ENCODE results near the gene GOPC. TPM values are rescaled to one million over a fixed set of nuclear protein-coding genes. Genes with fewer than 3 reads are reported as not detected.

GOPC gene
- total and polyA plus RNA-seq, 2 donors (not counting 1 experiment from before 2014, with no cell fraction given), result 8.9 to 26.7 TPM

DNA sequence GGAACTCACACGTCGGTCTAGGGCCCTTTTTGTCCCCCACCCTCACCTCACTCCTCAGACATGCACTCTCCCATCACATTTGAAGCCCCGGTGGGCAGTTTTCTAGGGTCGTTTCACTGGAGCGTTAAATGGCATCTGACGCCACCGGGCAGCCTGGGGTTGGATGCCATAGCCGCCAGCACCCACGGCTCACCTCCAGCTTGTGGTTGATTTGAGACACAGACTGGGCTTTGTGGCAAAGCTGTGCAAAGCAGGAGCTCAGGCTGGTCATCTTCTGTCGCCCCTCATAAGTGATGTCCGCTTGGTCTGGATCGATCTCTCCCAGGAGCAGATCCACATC lies 530 bp downstream of the GOPC start:
- H3K9me3 Mint-ChIP-seq (ENCODE audit: insufficient read depth), result no peaks in the 10 kb centered on the region
- no peak for TF ChIP-seq EZH2 (IDR thresholded peaks at IDR 0.05; ENCODE audit: borderline replicate concordance, insufficient read depth, low read depth, low read length, poor library complexity, severe bottlenecking)
- TF ChIP-seq, protein P1, sequence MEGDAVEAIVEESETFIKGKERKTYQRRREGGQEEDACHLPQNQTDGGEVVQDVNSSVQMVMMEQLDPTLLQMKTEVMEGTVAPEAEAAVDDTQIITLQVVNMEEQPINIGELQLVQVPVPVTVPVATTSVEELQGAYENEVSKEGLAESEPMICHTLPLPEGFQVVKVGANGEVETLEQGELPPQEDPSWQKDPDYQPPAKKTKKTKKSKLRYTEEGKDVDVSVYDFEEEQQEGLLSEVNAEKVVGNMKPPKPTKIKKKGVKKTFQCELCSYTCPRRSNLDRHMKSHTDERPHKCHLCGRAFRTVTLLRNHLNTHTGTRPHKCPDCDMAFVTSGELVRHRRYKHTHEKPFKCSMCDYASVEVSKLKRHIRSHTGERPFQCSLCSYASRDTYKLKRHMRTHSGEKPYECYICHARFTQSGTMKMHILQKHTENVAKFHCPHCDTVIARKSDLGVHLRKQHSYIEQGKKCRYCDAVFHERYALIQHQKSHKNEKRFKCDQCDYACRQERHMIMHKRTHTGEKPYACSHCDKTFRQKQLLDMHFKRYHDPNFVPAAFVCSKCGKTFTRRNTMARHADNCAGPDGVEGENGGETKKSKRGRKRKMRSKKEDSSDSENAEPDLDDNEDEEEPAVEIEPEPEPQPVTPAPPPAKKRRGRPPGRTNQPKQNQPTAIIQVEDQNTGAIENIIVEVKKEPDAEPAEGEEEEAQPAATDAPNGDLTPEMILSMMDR (IDR thresholded peaks at IDR 0.05), result no peak
- peaks cover 45% of the 10 kb centered on the region for H3K4me1 Mint-ChIP-seq
- ChIA-PET POLR2A (interaction anchor here (1.1 kb wide), 1 partner anchor 1323 kb away, joined by 3 read pairs; no protein-coding TSS in a partner anchor), CTCF (interaction anchor here (0.9 to 1.3 kb wide), 5 partner anchors 26 to 255 kb away, joined by 3 to 11 read pairs (median 4); no protein-coding TSS in a partner anchor)
- 0% methylated on average over 12 of the region's 12 CpGs for WGBS (ENCODE audit: insufficient coverage)
- Histone ChIP-seq H3K27me3 (replicated peaks in 1 of 4; ENCODE audit: control extremely low read depth in 1 of 4, control insufficient read depth in 3 of 4, insufficient read depth in 4 of 4, low read length in 3 of 4) (no peaks in the 10 kb centered on the region), H4K20me1 (ENCODE audit: control insufficient read depth, insufficient read depth, low read length, poor library complexity, severe bottlenecking) (peaks cover 17% of the 10 kb centered on the region), H3K9ac (ENCODE audit: low read length) (peak overlapping the region; percentile 81), H3K9me3 (ENCODE audit: control extremely low read depth in 1 of 3, control insufficient read depth in 2 of 3, insufficient read depth in 1 of 3, low read length in 2 of 3) (no peaks in the 10 kb centered on the region), H3K36me3 (replicated peaks in 1 of 2; ENCODE audit: control extremely low read depth in 1 of 2, control insufficient read depth in 1 of 2, extremely low read depth in 1 of 2, insufficient read depth in 2 of 2, low read length in 1 of 2) (no peaks in the 10 kb centered on the region), H3K4me2 (replicated peaks; ENCODE audit: low read depth, low read length, poor library complexity, severe bottlenecking) (peak overlapping the region; percentile 84), H3K79me2 (ENCODE audit: control insufficient read depth, insufficient read depth, low read length) (peaks cover 56% of the 10 kb centered on the region), H2AFZ (ENCODE audit: insufficient read depth, low read depth, low read length, poor library complexity, severe bottlenecking) (peak overlapping the region; percentile 96), H3K4me3 (ENCODE audit: control extremely low read depth in 1 of 5, extremely low read depth in 1 of 5, insufficient read depth in 1 of 5, low read depth in 2 of 5, low read length in 4 of 5) (peak overlapping the region; percentile 86 to 96 (median 91)), H3K27ac (ENCODE audit: low read length in 2 of 2) (peak overlapping the region; percentile 70 to 80), H3K4me1 (ENCODE audit: control insufficient read depth in 2 of 2, insufficient read depth in 2 of 2, low read length in 2 of 2) (peaks cover 20 to 25% of the 10 kb centered on the region in 2 donors)
- H3K4me3 Mint-ChIP-seq, result peak overlapping the region; percentile 100
- DNase-seq, result no peak
- peak overlapping the region; percentile 97 for H3K27ac Mint-ChIP-seq
- H3K27me3 Mint-ChIP-seq, result no peaks in the 10 kb centered on the region
- intact Hi-C loops (cut with micrococcal nuclease), result loop anchor here (1.0 to 5.0 kb wide), 7 partner anchors 74 to 1746 kb away; partner anchors contain the start of genes ASF1A, CEP85L, DCBLD1 and KPNA5
- no peak for ATAC-seq (ENCODE audit: low read depth)

DNA sequence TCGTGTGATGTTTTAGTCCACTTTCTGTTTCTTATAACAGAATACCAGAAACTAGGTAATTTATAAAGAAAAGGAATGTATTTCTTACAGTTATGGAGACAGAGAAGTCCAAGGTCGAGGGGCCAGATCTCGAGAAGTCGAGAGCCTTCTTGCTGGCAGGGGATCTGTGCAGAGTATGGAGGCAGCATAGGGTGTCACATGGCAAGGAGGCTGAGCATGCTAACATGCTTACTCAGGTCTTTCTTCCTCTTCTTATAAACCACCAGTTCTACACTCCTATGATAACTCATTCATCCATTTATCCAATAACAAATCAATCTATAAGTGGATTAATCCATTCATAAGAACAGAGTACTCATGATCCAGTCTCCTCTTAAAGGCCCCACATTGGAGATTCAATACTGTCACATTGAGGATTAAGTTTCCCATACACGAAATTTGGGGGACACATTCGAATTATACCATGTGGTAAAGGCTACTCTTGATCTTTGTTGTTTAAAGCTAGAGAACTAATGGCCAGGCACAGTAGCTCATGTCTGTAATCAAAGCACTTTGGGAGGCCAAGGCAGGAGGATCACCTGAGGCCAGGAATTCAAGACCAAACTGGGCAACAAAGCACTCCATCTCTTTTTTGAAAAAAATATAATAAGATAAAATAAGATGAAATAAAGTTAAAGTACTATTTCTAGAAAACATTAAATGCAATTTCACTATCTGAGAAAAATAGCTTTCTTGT lies 2.1 kb downstream of the GOPC start:
- H3K4me3 ChIP-seq (ENCODE audit: control extremely low read depth in 1 of 5, extremely low read depth in 1 of 5, insufficient read depth in 1 of 5, low read depth in 2 of 5, low read length in 4 of 5), result no peak overlapping the region
- no peak for ATAC-seq (ENCODE audit: low read depth)
- Mint-ChIP-seq H3K4me3 (peak overlapping the region; percentile 62), H3K27ac (no peak overlapping the region), H3K27me3 (no peaks in the 10 kb centered on the region), H3K4me1 (peaks cover 49% of the 10 kb centered on the region), H3K9me3 (ENCODE audit: insufficient read depth) (no peaks in the 10 kb centered on the region)
- DNase-seq, result no peak
- no peaks in the 10 kb centered on the region for H3K9me3 ChIP-seq (ENCODE audit: control extremely low read depth in 1 of 3, control insufficient read depth in 2 of 3, insufficient read depth in 1 of 3, low read length in 2 of 3)
- H3K79me2 ChIP-seq (ENCODE audit: control insufficient read depth, insufficient read depth, low read length), result peaks cover 72% of the 10 kb centered on the region
- peaks cover 19 to 24% of the 10 kb centered on the region in 2 donors for H3K4me1 ChIP-seq (ENCODE audit: control insufficient read depth in 2 of 2, insufficient read depth in 2 of 2, low read length in 2 of 2)
- no peaks in the 10 kb centered on the region for H3K36me3 ChIP-seq (replicated peaks in 1 of 2; ENCODE audit: control extremely low read depth in 1 of 2, control insufficient read depth in 1 of 2, extremely low read depth in 1 of 2, insufficient read depth in 2 of 2, low read length in 1 of 2)
- 92% methylated on average over 5 of the region's 6 CpGs for WGBS (ENCODE audit: insufficient coverage)
- no peak for TF ChIP-seq EZH2 (IDR thresholded peaks at IDR 0.05; ENCODE audit: borderline replicate concordance, insufficient read depth, low read depth, low read length, poor library complexity, severe bottlenecking)
- TF ChIP-seq, protein P1 (IDR thresholded peaks at IDR 0.05), result no peak
- H3K27ac ChIP-seq (ENCODE audit: low read length in 2 of 2), result no peak overlapping the region
- H3K9ac ChIP-seq (ENCODE audit: low read length), result no peak overlapping the region
- ChIA-PET POLR2A (no interaction called here), CTCF (no interaction called here)
- H3K4me2 ChIP-seq (replicated peaks; ENCODE audit: low read depth, low read length, poor library complexity, severe bottlenecking), result peak overlapping the region; percentile 84
- intact Hi-C loops (cut with micrococcal nuclease), result loop anchor here (2.0 to 5.0 kb wide), 3 partner anchors 117 to 1747 kb away; partner anchors contain the start of genes ASF1A, DCBLD1 and MAN1A1
- no peaks in the 10 kb centered on the region for H3K27me3 ChIP-seq (replicated peaks in 1 of 4; ENCODE audit: control extremely low read depth in 1 of 4, control insufficient read depth in 3 of 4, insufficient read depth in 4 of 4, low read length in 3 of 4)
- H4K20me1 ChIP-seq (ENCODE audit: control insufficient read depth, insufficient read depth, low read length, poor library complexity, severe bottlenecking), result peaks cover 22% of the 10 kb centered on the region
- H2AFZ ChIP-seq (ENCODE audit: insufficient read depth, low read depth, low read length, poor library complexity, severe bottlenecking), result no peak overlapping the region
